H1 (cell line): ENCODE data around the gene TMEM252. TPM values are rescaled to one million over a fixed set of nuclear protein-coding genes. Genes with fewer than 3 reads are reported as not detected.

ENCODE experiments used
- BCL11A ChIP-seq, 2 experiments: IDR thresholded peaks; one replicate each; pipeline ENCODE4 v1.6.1; 2011; ENCODE audit warnings: low read depth in 2 of 2, low read length in 2 of 2, mild to moderate bottlenecking in 2 of 2
- CBX8 ChIP-seq: fragments of 300-800, 300-1000 bp; sonication (generic); IDR thresholded peaks from 2 replicates; pipeline ENCODE4 v1.7.1; 2016; ENCODE audit warnings: low read depth, low read length, borderline replicate concordance
- CEBPB ChIP-seq: IDR thresholded peaks from 2 replicates; pipeline ENCODE4 v1.6.1; 2012; ENCODE audit warnings: low read depth, low read length
- CHD2 ChIP-seq: IDR thresholded peaks from 2 replicates; pipeline ENCODE4 v1.6.1; 2012; ENCODE audit warnings: low read length, improper control_type of control experiment
- HDAC6 ChIP-seq: IDR thresholded peaks from one replicate; pipeline ENCODE4 v1.7.1; 2012; ENCODE audit warnings: low read depth, mild to moderate bottlenecking, inconsistent platforms, low read length, moderate library complexity
- POLR2A ChIP-seq, 2 experiments: IDR thresholded peaks; 1 replicate in 1 of 2; 2 replicates in 1 of 2; pipeline ENCODE4 v1.6.1; 2011; ENCODE audit warnings: low read depth in 2 of 2, low read length in 2 of 2, mild to moderate bottlenecking in 2 of 2; ENCODE audit errors: control extremely low read depth in 1 of 2
- TEAD4 ChIP-seq: IDR thresholded peaks from 2 replicates; pipeline ENCODE4 v1.6.1; 2012; ENCODE audit warnings: low read depth, low read length, inconsistent platforms, mixed read lengths
- polyA plus RNA-seq, 7 experiments: library from polyadenylated mRNA; depleted of rRNA in 3 of 7; stranded (reverse) in 5 of 7; unstranded in 2 of 7; fragments of >200 nt in 5 of 7; fragments of 200-250 nt in 2 of 7; gene quantifications; 1 replicate in 5 of 7; 2 replicates in 1 of 7; 4 replicates in 1 of 7; pipeline versions ENCODE4 v1.2.1 to v1.2.3, GENCODE V29; 2011 to 2013; ENCODE audit warnings: missing spikeins in 2 of 7, mixed read lengths in 2 of 7
- total RNA-seq: library from RNA; stranded (reverse); fragmentation: NEBNext Ultra II Directional; extraction: Animal tissue kit (Norgen Biotek cat#: 25700); gene quantifications from 2 replicates; pipeline ENCODE4 v1.2.1, GENCODE V29; 2021
- TF ChIP-seq, protein P1 (sequence below): IDR thresholded peaks from 2 replicates; pipeline ENCODE4 v1.6.1; 2012; ENCODE audit warnings: inconsistent platforms

Gene TMEM252
- total and polyA plus RNA-seq, 2 of the 8 experiments (the other 6 are each of a cell fraction or from before 2014, with no cell fraction given) = not detected

DNA sequence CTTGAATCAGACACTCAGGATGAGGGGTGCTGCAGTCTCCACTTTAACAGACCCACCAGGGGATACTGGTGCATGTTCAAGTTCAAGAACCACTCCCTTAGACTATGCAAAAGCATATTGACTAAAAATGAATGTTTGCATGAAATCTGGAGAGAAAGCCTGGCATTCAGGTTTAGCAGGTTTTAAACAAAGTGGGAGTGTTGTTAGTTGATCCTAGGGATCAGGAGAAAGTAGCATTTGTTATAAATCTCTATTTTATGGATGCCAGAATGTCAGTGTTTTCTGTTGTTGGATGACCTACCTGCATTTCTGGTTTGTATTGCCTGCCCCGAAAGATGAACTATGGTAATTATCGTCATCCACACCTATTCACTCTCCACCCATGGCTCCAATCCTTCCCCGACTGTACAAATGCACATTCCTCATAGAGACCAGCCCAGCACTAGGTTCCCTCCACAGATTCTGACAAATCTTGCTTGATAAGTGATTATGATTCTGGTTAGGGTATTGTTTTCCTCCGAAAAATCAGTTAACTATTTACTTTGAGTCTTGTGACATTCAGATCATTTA, 17.2 kb downstream of the TMEM252 start (continued):
- no peak for TF ChIP-seq HDAC6
- no peak for TF ChIP-seq CEBPB
- no peak for TF ChIP-seq TEAD4
- no peak for TF ChIP-seq POLR2A (IDR thresholded peaks at IDR 0.05; ENCODE audit: control extremely low read depth in 1 of 2, low read depth in 2 of 2, low read length in 2 of 2)
- TF ChIP-seq, protein P1, sequence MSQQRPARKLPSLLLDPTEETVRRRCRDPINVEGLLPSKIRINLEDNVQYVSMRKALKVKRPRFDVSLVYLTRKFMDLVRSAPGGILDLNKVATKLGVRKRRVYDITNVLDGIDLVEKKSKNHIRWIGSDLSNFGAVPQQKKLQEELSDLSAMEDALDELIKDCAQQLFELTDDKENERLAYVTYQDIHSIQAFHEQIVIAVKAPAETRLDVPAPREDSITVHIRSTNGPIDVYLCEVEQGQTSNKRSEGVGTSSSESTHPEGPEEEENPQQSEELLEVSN = no peak
- no peak for TF ChIP-seq CBX8
- no peak for TF ChIP-seq BCL11A (IDR thresholded peaks at IDR 0.05; ENCODE audit: low read depth in 2 of 2, low read length in 2 of 2)
- TF ChIP-seq CHD2 = no peak
